MG63 (cell line): ENCODE data around the gene ZBP1. TPM values are rescaled to one million over a fixed set of nuclear protein-coding genes. Genes with fewer than 3 reads are reported as not detected.
A peak's percentile ranks its signal among the peaks of the same experiment; 100 is the strongest.

Source experiments
- DNase-seq: peaks from one replicate; pipeline ENCODE4 v3.0.0-alpha.2; 2020
- H3K27me3 ChIP-seq: fragments of 250-450 bp; sonication (Bioruptor Pico); 2 replicates; pipeline ENCODE4 v1.5.1; 2020; ENCODE audit warnings: mild to moderate bottlenecking, moderate library complexity
- H3K36me3 ChIP-seq: fragments of 250-450 bp; sonication (Bioruptor Pico); 2 replicates; pipeline ENCODE4 v1.5.1; 2020; ENCODE audit warnings: mild to moderate bottlenecking, moderate library complexity
- H3K4me3 ChIP-seq: fragments of 250-450 bp; sonication (Bioruptor Pico); 2 replicates; pipeline ENCODE4 v1.5.1; 2020; ENCODE audit warnings: mild to moderate bottlenecking, moderate library complexity
- H3K9me3 ChIP-seq: fragments of 250-450 bp; sonication (Bioruptor Pico); 2 replicates; pipeline ENCODE4 v1.5.1; 2020; ENCODE audit warnings: mild to moderate bottlenecking, moderate library complexity
- total RNA-seq: library from RNA; depleted of rRNA; stranded (reverse); fragments of >200 nt; shearing (Covaris generic); gene quantifications from 2 replicates; pipeline ENCODE4 v1.2.3, GENCODE V29; 2014; ENCODE audit warnings: low replicate concordance

ZBP1 gene
- total RNA-seq, 1 experiment from 2014 or later: not detected

DNA sequence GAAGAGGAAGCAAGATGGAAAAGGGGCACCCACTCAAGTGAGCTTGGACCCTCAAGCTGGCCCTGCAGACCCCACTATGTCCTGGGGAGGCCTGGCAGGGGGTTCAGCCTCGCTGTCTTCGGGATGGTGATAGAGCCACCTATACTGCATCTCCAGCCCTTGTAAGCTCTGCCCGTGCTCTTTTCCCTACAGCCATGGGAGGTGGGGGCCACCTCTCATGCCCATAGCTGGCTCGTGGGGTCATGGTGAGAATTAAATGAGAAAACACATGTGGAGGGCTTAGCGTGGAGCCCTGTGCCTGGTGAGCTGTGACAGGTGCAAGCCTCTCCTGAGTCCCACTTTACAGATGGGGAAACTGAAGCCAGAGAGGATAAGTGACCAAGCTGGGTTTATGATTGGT, 31.6 kb downstream of the ZBP1 start:
- H3K4me3 ChIP-seq: no peak overlapping the region
- H3K27me3 ChIP-seq: no peaks in the 10 kb centered on the region
- no peaks in the 10 kb centered on the region for H3K9me3 ChIP-seq
- no peak for DNase-seq
- H3K36me3 ChIP-seq: no peaks in the 10 kb centered on the region

DNA sequence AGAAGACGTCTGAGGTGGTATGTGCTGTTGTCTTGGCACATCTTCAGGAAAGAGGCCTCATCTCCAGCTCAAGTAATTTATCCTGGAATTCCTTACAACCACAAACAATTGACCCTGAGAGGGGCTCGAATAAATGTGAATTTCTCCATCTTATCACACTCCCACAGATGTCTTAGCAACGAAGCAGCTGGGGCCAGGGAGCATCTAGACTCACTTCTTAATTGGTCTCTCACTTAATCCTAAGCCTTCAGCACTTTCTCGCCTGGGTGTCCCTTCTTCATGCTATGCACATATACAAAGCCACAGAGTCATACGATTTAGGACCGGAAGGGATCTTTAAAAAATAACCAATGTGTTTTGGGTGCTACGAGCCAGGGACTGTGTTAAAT, 32.2 kb downstream of the ZBP1 start:
- Histone ChIP-seq H3K4me3 (no peak overlapping the region), H3K36me3 (no peaks in the 10 kb centered on the region), H3K9me3 (no peaks in the 10 kb centered on the region), H3K27me3 (no peaks in the 10 kb centered on the region)
- no peak for DNase-seq

DNA sequence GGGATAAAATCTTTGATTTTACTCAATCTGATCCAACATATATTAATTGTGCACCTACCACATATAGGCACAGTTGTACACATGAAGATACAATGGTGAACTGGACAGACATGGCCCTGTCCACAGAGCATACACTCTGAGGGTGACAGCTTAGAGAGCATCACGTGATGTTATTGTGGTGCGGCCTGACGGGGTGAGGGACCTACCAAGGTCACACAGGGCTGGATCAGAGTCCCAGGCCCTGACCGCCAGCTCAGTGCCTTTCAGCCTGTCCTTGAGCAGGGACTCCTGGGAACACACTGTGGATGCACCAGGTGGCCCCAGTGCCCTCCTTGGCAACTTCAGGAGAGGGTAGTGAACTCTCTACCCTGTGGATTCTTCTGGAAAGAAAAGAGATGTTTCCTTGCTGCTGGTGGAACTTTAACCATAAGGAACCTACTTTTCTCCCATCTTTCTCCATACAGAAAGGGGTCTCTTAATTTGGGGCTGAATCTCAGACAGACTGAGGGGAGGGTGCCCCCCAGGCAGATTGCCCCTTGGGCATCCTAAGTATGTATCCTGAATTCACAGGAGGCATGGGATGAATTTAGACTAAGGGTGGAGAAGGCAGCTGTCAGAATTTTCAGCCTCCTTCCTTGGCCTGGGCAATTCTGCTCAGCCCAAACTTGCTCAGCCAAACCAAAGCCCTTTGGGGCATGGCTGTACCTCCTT, 32.8 kb downstream of the ZBP1 start:
- Histone ChIP-seq H3K36me3 (no peaks in the 10 kb centered on the region), H3K4me3 (no peak overlapping the region), H3K9me3 (no peaks in the 10 kb centered on the region), H3K27me3 (no peaks in the 10 kb centered on the region)
- DNase-seq: no peak

DNA sequence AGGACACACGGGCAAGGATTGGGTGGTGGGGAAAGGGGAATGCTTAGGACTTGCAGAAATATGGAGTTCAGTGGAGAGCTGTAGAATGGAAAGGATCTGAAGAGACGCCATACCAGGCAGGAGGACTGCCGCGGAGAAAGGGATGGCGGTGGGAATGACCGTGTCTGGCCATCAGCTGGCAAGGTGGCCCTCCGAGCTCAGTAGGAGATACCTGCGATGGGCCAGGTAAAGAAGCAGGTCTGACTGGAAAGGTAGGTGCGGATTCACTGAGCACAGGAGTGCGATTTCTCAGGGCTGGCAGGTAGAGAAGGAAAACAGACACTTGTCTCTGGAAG, 33.3 kb downstream of the ZBP1 start:
- H3K9me3 ChIP-seq: no peaks in the 10 kb centered on the region
- no peaks in the 10 kb centered on the region for H3K36me3 ChIP-seq
- H3K4me3 ChIP-seq: no peak overlapping the region
- no peak for DNase-seq
- H3K27me3 ChIP-seq: no peaks in the 10 kb centered on the region

DNA sequence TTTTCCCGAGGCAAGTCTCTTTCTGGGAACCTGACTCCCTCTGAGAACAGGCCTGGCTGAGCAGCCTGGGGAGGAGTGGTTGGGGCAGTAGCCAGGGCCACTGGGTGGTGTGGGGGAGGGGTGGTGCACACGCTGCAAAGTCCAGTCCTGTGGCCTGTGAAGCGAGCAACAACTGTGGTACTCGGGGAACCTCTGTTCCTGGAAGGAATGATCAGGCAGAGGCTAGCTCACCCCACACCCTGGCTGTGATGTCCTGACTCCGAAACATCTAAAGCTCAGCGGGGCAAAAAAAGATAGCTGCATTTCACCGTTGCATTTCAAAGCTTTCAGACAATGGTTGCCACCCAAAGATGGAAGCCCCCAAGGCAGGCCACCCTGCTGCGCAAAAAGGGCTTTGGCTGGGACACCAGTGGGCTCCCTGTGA, 33.8 kb downstream of the ZBP1 start:
- no peaks in the 10 kb centered on the region for H3K36me3 ChIP-seq
- no peaks in the 10 kb centered on the region for H3K27me3 ChIP-seq
- no peak for DNase-seq
- no peak overlapping the region for H3K4me3 ChIP-seq
- no peaks in the 10 kb centered on the region for H3K9me3 ChIP-seq

DNA sequence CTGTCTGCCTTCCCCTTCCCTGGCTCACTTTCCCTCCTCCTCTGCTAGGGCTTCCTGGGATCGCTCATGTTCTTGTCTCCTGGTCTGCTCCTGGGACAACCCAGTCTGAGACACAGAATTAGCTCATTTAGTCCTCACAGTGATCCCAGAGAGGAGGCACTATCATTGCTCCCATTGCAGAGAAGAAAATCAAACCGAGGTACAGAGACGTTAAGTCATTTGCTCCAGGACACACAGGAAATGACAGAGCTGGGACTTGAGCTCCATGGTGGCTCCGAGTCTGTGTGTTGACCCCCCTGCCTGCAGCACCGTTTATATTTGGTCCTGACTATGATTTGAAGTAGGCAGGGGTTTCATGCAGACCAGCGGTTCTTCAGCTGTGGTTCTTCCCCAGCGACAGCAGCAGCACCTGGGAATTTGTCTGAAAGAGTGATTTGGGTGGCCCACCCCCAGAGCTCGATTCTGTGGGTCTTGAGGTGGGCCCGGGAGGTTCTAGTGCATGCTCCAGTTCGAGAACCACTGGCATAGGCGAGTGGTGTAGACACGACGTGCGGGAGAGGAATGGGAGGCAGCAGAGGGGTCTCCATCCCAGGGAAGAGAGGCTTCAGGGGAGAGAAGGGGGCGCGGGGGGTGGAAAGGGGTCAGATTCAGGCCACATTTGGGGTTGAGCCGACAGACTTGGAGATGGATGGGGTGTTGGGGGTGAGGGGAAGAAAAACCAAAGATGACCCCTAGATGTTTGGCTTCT, 34.6 kb downstream of the ZBP1 start:
- H3K4me3 ChIP-seq: no peak overlapping the region
- DNase-seq: no peak
- H3K27me3 ChIP-seq: no peaks in the 10 kb centered on the region
- H3K36me3 ChIP-seq: no peaks in the 10 kb centered on the region
- H3K9me3 ChIP-seq: no peaks in the 10 kb centered on the region

DNA sequence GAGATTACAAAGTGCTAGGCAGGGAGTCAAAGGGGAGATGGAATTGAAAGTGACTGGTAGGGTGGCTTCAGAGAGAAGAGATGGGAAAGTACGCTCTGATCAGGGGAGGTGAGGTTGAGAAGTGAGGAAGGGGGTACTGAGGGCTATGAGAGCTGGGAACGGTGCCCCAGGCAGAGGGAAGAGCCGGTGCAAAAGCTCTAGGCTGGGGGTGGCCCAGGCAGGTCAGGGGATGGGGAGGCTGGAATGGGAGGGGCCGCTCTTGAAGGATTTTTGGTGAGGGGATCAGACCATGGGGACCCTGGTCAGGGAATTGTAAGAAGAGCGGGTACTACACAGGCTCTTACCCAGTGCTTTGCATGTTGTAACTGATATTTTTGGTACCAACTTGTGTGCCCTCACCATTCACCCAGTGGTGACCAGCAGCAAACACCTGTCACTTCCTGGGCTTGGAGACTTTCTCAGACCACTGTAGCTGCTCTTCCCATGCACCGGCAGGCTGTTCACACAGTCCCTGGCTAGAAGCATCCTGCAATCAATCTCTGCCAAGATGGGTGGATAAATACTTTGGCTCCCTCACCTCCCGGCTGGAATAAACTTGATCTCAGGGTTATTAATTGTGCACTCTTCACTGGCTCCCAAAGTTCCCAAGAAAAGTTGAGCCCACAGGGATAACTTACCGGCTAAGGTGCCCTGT, 35.3 kb downstream of the ZBP1 start:
- no peak overlapping the region for H3K4me3 ChIP-seq
- H3K9me3 ChIP-seq: no peaks in the 10 kb centered on the region
- no peaks in the 10 kb centered on the region for H3K36me3 ChIP-seq
- peaks cover 4% of the 10 kb centered on the region; the same call in 1 of the 2 replicates for H3K27me3 ChIP-seq
- no peak for DNase-seq

DNA sequence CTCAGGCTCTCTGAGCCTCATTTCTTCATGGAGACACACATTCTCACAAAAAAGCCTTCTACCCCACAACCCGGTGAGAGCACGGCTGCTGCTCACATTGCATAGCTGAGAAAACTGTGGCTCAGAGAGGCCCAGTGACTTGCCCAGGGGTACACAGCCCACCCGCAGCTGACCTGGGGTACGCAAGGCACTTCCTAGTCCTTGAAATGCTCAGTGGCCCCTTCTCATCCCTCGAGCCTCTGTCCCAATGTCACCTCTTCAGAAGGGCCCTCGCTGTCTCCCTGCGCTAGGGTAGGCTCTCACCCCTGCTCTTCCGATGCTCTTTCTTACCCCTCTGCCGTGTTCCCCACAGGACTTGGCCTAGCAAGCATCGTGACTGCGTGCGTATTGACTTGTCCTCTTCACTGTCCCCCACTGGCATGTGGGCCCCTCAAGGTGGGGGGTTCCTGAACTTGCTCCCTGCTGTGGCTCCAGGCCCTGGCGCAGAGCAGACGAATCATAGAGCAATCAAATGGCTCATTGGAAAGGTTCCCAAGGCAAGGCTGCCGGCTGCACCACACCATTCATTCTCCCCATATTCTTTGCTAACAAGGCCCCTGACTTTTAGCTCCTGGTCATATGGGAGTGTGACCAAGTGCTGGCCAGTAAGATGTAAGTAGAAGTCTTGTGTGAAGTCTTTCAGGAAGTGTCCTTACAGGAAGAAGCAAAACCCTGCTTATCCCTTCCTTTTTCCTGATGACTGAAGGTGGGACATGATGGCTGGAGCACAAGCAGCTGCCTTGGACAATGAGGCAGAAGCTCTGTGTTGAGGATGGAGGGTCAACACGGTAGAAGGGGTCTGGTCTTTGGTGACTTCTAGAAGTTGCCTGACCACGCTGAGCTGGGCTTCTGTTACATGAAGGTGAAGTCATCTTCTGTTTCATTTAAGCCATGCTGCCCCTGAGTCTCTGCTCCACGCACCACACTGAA, 36.7 kb downstream of the ZBP1 start:
- Histone ChIP-seq H3K27me3 (peaks cover 9% of the 10 kb centered on the region; the same call in 1 of the 2 replicates), H3K4me3 (no peak overlapping the region), H3K9me3 (no peaks in the 10 kb centered on the region), H3K36me3 (no peaks in the 10 kb centered on the region)
- no peak for DNase-seq

DNA sequence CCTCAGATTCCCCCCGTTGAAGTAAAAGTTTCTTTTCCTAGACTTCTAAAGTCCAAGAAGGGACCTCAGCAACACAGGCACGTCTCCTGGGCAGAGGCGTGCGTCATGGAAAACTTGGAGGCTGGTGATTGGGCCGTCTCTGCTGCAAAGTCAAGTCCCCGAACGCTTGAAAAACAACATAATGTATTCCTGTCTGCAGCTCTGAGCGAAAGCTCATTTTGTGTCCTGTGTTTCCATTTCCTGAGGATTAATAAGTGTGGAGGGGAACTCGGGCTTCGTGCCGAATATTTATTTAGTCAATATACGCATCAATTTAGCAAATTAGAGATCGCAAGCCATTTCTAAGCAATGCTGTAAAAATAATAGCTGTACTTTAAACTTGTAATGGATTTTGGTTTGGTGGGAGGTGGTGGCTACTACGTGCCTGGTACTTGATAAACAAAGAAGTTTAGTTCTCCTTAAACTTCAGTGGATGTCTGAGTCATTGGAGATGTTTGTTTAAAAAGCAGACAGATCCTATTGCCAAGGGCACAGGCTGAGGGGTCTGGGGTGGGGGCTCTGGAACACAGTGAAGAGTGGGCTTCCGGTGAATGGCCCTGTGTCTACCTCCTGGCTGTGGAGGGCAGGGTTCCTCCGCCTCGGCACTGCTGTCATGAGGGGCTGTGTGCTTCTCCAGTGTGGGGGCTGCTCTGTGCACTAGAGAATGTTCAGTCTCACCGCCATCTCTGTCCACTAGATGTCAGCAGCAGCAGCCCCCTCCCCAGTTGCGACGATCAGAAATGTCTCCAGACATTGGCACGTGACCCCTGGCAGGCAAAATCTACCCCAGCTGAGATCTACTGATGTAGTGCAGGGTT, 37.6 kb downstream of the ZBP1 start:
- no peaks in the 10 kb centered on the region for H3K36me3 ChIP-seq
- DNase-seq: peak; percentile 31
- no peaks in the 10 kb centered on the region for H3K9me3 ChIP-seq
- H3K27me3 ChIP-seq: peaks cover 12% of the 10 kb centered on the region; the same call in 1 of the 2 replicates
- H3K4me3 ChIP-seq: no peak overlapping the region

DNA sequence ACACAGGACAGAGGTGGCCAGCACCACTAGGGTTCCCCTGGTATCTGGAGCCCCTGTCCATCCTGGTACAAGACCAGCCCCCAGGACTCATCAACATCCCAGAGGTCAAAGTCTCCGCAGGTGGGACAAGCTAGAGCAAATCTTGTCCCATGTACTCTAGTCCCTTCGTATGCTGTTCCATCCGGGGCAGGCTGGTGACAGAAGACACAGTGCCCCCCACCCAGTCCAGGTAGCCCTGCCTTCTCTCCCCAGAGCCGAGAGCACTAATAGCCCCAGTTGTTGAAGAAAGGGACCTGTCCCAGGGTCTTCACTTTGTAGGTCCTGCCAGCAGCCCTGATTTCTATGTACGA, 38.2 kb downstream of the ZBP1 start:
- H3K4me3 ChIP-seq: no peak overlapping the region
- no peak for DNase-seq
- no peaks in the 10 kb centered on the region for H3K9me3 ChIP-seq
- H3K36me3 ChIP-seq: no peaks in the 10 kb centered on the region
- H3K27me3 ChIP-seq: peaks cover 12% of the 10 kb centered on the region; the same call in 1 of the 2 replicates

DNA sequence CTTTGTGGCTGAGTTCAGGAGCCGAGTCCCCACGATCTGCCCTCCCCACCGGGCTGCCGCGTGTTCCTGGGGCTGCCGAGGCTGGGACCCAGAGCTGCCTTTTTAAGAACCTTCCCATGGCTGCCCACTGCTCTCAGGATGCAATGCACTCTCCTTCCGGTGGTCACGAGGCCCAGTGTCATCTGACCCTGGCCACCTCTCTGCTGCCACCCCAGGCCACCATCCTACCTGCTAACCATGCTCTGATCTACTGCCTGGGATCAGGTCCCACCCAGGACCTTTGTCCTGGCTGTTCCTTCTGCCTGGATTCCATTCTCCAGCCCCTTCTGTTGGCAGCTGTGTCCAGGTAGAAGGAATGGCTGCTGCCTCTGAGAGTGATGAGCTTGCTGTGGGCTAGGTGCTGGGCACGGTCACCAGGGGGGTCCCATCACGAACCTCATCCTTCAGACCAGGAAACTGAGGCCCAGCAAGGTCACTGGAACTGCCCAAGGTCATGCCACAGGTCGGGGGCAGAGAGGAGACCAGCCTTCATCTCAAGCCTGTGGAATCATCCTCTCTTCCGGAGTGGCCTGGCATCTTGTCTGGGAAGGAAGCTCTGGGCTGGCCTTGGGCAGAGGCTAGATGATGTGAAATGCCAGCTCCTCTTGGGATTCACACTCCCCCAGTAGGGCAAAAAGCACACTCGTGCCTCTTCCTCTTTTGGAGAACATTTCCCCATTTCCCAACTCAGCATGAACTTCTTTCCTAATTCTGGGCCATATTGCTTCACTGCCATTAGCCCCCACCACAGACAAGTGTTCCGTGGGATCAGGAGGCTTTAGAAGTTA, 38.8 kb downstream of the ZBP1 start:
- DNase-seq: no peak
- H3K36me3 ChIP-seq: no peaks in the 10 kb centered on the region
- H3K4me3 ChIP-seq: no peak overlapping the region
- H3K9me3 ChIP-seq: no peaks in the 10 kb centered on the region
- H3K27me3 ChIP-seq: peaks cover 15% of the 10 kb centered on the region; the same call in 1 of the 2 replicates

DNA sequence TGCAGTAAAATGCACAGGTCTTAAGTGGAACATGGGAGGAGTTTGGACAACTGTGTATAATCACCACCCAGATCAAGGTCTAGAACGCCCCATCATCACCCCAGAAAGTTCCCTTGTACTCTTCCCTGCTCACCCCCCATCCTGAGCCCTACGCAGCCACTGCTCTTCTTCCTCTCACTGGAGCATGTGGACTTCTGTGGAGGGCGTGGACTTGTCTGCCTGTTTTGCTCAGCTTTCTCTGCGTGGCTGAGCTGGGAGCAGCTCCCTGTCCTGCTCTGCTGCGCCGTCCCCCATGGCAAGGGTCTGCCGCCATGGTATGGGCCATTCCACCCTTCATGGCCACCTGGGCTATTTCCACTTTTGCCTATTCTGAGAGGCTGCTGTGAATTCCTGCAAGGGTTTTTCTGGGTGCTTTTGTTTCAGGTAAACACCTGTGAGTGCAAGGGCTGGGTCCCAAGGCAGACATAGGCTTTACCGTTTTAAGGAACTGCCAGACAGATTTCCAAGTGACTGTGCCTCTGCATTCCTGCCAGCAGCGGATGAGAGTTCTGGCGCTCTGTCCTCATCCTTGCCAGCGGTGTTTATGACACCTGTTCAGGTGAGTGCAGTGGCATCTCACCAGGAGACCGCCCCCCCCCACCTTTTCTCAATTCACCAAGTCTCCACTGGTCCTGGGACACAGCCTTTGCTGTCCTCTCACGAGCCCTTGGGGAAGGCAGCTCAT, 39.6 kb downstream of the ZBP1 start:
- H3K9me3 ChIP-seq: no peaks in the 10 kb centered on the region
- no peak overlapping the region for H3K4me3 ChIP-seq
- H3K36me3 ChIP-seq: no peaks in the 10 kb centered on the region
- peaks cover 19% of the 10 kb centered on the region; the same call in 1 of the 2 replicates for H3K27me3 ChIP-seq
- DNase-seq: no peak

DNA sequence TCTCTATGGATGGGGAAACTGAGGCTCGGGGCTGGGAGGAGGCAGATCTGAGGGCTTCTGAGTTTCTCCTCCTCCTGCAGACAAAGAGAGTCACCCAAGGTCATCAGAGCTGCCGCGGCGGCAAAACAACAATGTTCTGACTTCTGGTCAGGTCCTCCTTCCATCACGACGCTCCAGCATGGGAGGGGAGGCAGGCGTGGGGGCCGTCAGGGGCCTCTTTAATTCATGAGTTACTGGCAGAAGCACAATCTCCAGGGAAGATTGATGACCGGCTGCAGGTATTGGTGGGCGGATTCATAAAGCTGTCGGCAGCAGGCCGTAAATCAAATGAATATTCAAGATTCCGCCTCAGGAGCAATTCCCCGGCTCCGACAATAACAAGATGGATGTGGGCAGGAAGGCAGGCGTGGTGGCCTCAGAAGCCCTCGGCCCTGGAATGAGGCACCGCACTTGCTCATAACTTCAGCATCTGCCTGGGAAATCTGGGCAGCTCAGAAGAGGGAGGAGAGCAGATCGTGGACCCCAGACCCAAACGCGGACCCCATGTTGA, 40.3 kb downstream of the ZBP1 start:
- no peak for DNase-seq

DNA sequence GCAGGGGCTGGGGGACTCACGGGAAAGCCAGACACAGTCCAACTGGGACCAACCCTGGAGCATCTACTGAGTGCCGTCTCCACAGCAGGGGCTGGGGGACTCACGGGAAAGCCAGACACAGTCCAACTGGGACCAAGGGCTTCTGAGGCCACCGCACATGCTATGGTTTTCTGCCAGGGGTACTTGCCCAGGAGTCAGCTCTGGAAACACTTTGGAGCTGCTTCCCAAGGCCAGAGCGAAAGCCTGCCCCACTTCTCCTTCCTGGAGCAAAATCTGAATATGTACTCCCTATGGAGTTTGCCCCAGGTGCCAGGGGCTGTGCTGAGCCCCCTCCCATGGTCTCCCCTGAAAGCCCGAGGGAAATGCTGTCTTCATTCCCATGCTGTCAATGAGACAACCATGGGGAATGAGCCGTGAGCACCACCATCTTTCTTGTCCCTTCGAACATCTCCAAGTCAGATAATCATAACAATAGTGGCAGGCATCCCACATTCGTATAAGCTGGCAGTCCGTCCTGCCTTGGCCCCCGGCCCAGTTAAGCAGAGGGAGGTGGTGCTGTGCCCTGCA, 40.8 kb downstream of the ZBP1 start:
- Histone ChIP-seq H3K9me3 (no peaks in the 10 kb centered on the region), H3K27me3 (peaks cover 23% of the 10 kb centered on the region), H3K36me3 (no peaks in the 10 kb centered on the region), H3K4me3 (no peak overlapping the region)
- DNase-seq: no peak

More for the DNA sequence above, 40.3 kb downstream of the ZBP1 start:
- H3K4me3 ChIP-seq: no peak overlapping the region
- no peaks in the 10 kb centered on the region for H3K9me3 ChIP-seq
- H3K27me3 ChIP-seq: peaks cover 19% of the 10 kb centered on the region; the same call in 1 of the 2 replicates
- H3K36me3 ChIP-seq: no peaks in the 10 kb centered on the region
